ENCODE results near the gene INF2. TPM values are rescaled to one million over a fixed set of nuclear protein-coding genes. Genes with fewer than 3 reads are reported as not detected.

The INF2 gene
- total and polyA plus RNA-seq, 9 of the 15 experiments (the other 6 are each of a cell fraction or from before 2014, with no cell fraction given), result 0.56 to 31.3 (median 7.8) TPM

DNA sequence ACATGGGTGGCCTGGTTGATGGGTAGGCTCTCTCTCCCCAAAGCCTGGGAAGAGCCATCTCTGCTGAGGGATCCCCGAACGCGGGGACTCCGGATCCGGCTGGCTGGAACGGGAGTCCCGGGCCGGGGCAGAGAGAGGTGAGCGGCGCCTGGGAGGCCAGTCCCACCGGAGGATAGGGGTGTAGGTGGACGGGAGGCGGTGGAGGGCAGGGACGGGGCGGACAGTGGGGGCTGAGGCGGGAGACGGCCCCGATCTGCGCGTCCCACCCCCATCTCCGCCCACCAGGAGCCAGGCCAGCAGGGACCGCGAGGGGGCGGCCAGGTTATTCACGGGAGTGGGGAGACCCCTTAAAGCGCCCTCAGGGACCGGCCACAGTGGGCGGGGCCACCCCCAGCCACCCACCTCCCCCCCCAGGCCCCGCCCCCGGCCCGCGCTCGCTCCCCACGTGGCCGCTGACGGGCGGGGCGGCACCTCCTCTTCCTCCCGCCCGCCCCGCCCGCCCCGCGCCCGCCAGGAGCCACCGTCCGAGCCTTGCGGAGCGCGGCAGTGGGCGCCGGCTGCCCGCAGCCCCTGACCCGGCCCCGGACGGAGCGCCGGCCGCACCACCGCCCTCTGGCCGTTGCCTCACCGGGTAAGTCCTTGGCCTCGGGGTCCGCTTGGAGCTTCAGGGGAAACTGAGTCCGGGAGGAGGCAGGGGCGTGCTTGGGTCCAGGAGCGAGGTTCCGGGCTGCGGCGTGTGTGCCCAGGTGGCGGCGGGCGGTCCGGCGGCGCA, at the start of gene INF2 (continued):
- TF ChIP-seq, protein P1, sequence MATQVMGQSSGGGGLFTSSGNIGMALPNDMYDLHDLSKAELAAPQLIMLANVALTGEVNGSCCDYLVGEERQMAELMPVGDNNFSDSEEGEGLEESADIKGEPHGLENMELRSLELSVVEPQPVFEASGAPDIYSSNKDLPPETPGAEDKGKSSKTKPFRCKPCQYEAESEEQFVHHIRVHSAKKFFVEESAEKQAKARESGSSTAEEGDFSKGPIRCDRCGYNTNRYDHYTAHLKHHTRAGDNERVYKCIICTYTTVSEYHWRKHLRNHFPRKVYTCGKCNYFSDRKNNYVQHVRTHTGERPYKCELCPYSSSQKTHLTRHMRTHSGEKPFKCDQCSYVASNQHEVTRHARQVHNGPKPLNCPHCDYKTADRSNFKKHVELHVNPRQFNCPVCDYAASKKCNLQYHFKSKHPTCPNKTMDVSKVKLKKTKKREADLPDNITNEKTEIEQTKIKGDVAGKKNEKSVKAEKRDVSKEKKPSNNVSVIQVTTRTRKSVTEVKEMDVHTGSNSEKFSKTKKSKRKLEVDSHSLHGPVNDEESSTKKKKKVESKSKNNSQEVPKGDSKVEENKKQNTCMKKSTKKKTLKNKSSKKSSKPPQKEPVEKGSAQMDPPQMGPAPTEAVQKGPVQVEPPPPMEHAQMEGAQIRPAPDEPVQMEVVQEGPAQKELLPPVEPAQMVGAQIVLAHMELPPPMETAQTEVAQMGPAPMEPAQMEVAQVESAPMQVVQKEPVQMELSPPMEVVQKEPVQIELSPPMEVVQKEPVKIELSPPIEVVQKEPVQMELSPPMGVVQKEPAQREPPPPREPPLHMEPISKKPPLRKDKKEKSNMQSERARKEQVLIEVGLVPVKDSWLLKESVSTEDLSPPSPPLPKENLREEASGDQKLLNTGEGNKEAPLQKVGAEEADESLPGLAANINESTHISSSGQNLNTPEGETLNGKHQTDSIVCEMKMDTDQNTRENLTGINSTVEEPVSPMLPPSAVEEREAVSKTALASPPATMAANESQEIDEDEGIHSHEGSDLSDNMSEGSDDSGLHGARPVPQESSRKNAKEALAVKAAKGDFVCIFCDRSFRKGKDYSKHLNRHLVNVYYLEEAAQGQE (IDR thresholded peaks at IDR 0.05; ENCODE audit: borderline replicate concordance), result 0 out of 2 replicates have a peak, but pooled peaks have one; percentile 47
- TF ChIP-seq, protein P1 (CRISPR knock-in tag; IDR thresholded peaks at IDR 0.05; ENCODE audit: low read depth), result no peak
- TF ChIP-seq DMBX1 (CRISPR knock-in tag; IDR thresholded peaks at IDR 0.05; ENCODE audit: borderline replicate concordance) (no peak), SP1 (CRISPR knock-in tag; IDR thresholded peaks at IDR 0.05) (peak; percentile 27; the same call in 1 of the 2 replicates), PURB (CRISPR knock-in tag; IDR thresholded peaks at IDR 0.05; ENCODE audit: low read depth) (no peak)
- TF ChIP-seq, protein P2, sequence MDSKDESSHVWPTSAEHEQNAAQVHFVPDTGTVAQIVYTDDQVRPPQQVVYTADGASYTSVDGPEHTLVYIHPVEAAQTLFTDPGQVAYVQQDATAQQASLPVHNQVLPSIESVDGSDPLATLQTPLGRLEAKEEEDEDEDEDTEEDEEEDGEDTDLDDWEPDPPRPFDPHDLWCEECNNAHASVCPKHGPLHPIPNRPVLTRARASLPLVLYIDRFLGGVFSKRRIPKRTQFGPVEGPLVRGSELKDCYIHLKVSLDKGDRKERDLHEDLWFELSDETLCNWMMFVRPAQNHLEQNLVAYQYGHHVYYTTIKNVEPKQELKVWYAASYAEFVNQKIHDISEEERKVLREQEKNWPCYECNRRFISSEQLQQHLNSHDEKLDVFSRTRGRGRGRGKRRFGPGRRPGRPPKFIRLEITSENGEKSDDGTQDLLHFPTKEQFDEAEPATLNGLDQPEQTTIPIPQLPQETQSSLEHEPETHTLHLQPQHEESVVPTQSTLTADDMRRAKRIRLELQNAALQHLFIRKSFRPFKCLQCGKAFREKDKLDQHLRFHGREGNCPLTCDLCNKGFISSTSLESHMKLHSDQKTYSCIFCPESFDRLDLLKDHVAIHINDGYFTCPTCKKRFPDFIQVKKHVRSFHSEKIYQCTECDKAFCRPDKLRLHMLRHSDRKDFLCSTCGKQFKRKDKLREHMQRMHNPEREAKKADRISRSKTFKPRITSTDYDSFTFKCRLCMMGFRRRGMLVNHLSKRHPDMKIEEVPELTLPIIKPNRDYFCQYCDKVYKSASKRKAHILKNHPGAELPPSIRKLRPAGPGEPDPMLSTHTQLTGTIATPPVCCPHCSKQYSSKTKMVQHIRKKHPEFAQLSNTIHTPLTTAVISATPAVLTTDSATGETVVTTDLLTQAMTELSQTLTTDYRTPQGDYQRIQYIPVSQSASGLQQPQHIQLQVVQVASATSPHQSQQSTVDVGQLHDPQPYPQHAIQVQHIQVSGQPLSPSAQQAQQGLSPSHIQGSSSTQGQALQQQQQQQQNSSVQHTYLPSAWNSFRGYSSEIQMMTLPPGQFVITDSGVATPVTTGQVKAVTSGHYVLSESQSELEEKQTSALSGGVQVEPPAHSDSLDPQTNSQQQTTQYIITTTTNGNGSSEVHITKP (IDR thresholded peaks at IDR 0.05; ENCODE audit: partially characterized antibody), result peak; percentile 94

All from K562 (cell line).